H1 (cell line): ENCODE measurements around the gene SLX4IP. TPM values are rescaled to one million over a fixed set of nuclear protein-coding genes. Genes with fewer than 3 reads are reported as not detected.

Experiments used
- CTCF ChIA-PET: fragments of 300-600 bp; sonication (Branson Sonifier 250); formaldehyde crosslinking; loops from one replicate; lab custom pipeline; 2021; ENCODE audit not compliant: partially characterized antibody; lab: Charles Lee
- POLR2A ChIA-PET: fragments of 300-600 bp; sonication (Branson Sonifier 250); formaldehyde crosslinking; loops from one replicate; lab custom pipeline; 2021; ENCODE audit warnings: inconsistent platforms; ENCODE audit not compliant: partially characterized antibody; lab: Charles Lee
- DNase-seq, 2 experiments: peaks; one replicate each; pipeline versions ENCODE4 v3.0.0 to v3.0.0-alpha.2; 2010 to 2022; ENCODE audit warnings: low spot score in 2 of 2, low read depth in 1 of 2, mixed read lengths in 1 of 2
- FAIRE-seq: peaks from 2 replicates; lab custom pipeline; 2011; peaks lifted over from hg19 to GRCh38; lab: Jason Lieb, UNC
- H2AFZ ChIP-seq: 2 replicates; pipeline ENCODE4 v1.8.1; 2012; ENCODE audit warnings: low read length, inconsistent platforms
- H2AK5ac ChIP-seq: 2 replicates; pipeline ENCODE4 v1.6.1; 2013; ENCODE audit warnings: low read depth, low read length
- H2BK120ac ChIP-seq: replicated peaks from 2 replicates; pipeline ENCODE3; 2013; ENCODE audit warnings: low read depth, low read length, inconsistent platforms
- H2BK12ac ChIP-seq: 2 replicates; pipeline ENCODE4 v1.6.1; 2013; ENCODE audit warnings: low read depth, low read length
- H2BK15ac ChIP-seq: 2 replicates; pipeline ENCODE4 v1.6.1; 2013; ENCODE audit warnings: low read length
- H2BK20ac ChIP-seq: 2 replicates; pipeline ENCODE4 v1.6.1; 2013; ENCODE audit warnings: low read length
- H2BK5ac ChIP-seq: 2 replicates; pipeline ENCODE4 v1.6.1; 2013; ENCODE audit warnings: low read depth, low read length
- H3K14ac ChIP-seq: 2 replicates; pipeline ENCODE4 v1.6.1; 2013; ENCODE audit warnings: inconsistent platforms; ENCODE audit not compliant: insufficient read length
- H3K18ac ChIP-seq: 2 replicates; pipeline ENCODE4 v1.6.1; 2013; ENCODE audit warnings: low read length; ENCODE audit errors: extremely low read depth
- H3K23ac ChIP-seq: 2 replicates; pipeline ENCODE4 v1.6.1; 2013; ENCODE audit warnings: inconsistent platforms; ENCODE audit not compliant: insufficient read length
- H3K23me2 ChIP-seq: 2 replicates; pipeline ENCODE4 v1.6.1; 2013; ENCODE audit warnings: low read depth, low read length
- H3K27ac ChIP-seq: 2 replicates; pipeline ENCODE4 v1.6.1; 2011; ENCODE audit warnings: low read depth, low read length, inconsistent platforms
- H3K27me3 ChIP-seq, 4 experiments: replicated peaks in 1 of 4; 1 replicate in 1 of 4; 2 replicates in 3 of 4; pipeline versions ENCODE4 v1.6.1 to v1.8.1; 2011 to 2013; ENCODE audit warnings: low read length in 3 of 4, mild to moderate bottlenecking in 3 of 4, inconsistent platforms in 2 of 4, mixed read lengths in 2 of 4, moderate library complexity in 1 of 4; ENCODE audit not compliant: control insufficient read depth in 3 of 4, insufficient read depth in 3 of 4; ENCODE audit errors: extremely low read depth in 1 of 4
- H3K36me3 ChIP-seq, 4 experiments: 2 replicates each; pipeline versions ENCODE4 v1.6.1 to v1.8.1; 2011 to 2013; ENCODE audit warnings: mild to moderate bottlenecking in 4 of 4, low read length in 3 of 4, moderate library complexity in 2 of 4, control low read depth in 1 of 4, inconsistent platforms in 1 of 4; ENCODE audit not compliant: insufficient read depth in 4 of 4, control insufficient read depth in 2 of 4
- H3K4ac ChIP-seq: replicated peaks from 2 replicates; pipeline ENCODE3; 2013; ENCODE audit warnings: low read length, low read depth, mixed read lengths, inconsistent platforms; ENCODE audit not compliant: insufficient read length
- H3K4me1 ChIP-seq, 4 experiments: replicated peaks in 1 of 4; 1 replicate in 1 of 4; 2 replicates in 3 of 4; pipeline versions ENCODE4 v1.6.1 to v1.8.1; 2011 to 2013; ENCODE audit warnings: low read length in 3 of 4, inconsistent platforms in 2 of 4, mixed read lengths in 1 of 4; ENCODE audit not compliant: insufficient read depth in 4 of 4, control insufficient read depth in 3 of 4
- H3K4me2 ChIP-seq, 2 experiments: 2 replicates each; pipeline versions ENCODE4 v1.6.1 to v1.8.1; 2011 to 2013; ENCODE audit warnings: low read depth in 2 of 2, low read length in 2 of 2, control low read depth in 1 of 2, inconsistent platforms in 1 of 2, mild to moderate bottlenecking in 1 of 2; ENCODE audit not compliant: insufficient read depth in 1 of 2
- H3K4me3 ChIP-seq, 4 experiments: fragments of 200-600, 300-600 bp in 1 of 4; sonication (generic), shearing (Covaris generic), sonication (Bioruptor Twin) in 1 of 4; 2 replicates each; pipeline versions ENCODE4 v1.5.1 to v1.8.1; 2011 to 2016; ENCODE audit warnings: low read length in 4 of 4, low read depth in 3 of 4, control low read depth in 2 of 4, inconsistent platforms in 2 of 4, mild to moderate bottlenecking in 2 of 4, mixed read lengths in 1 of 4, moderate library complexity in 1 of 4; ENCODE audit not compliant: insufficient read depth in 2 of 4; ENCODE audit errors: extremely low read depth in 1 of 4
- H3K56ac ChIP-seq: replicated peaks from 2 replicates; pipeline ENCODE3; 2013; ENCODE audit warnings: low read depth, mild to moderate bottlenecking, mixed read lengths, low read length, inconsistent platforms; ENCODE audit not compliant: insufficient read length
- H3K79me1 ChIP-seq: 2 replicates; pipeline ENCODE4 v1.6.1; 2013; ENCODE audit warnings: low read depth, low read length, control low read depth
- H3K79me2 ChIP-seq, 2 experiments: 2 replicates each; pipeline versions ENCODE4 v1.6.1 to v1.8.1; 2012 to 2013; ENCODE audit warnings: low read length in 2 of 2, mild to moderate bottlenecking in 2 of 2, inconsistent platforms in 1 of 2; ENCODE audit not compliant: insufficient read depth in 2 of 2, control insufficient read depth in 1 of 2
- H3K9ac ChIP-seq, 4 experiments: replicated peaks in 1 of 4; 1 replicate in 1 of 4; 2 replicates in 3 of 4; pipeline versions ENCODE4 v1.6.1 to v1.8.1; 2011 to 2013; ENCODE audit warnings: low read depth in 3 of 4, low read length in 3 of 4, control low read depth in 2 of 4, mild to moderate bottlenecking in 2 of 4, moderate library complexity in 2 of 4, inconsistent platforms in 1 of 4; ENCODE audit errors: extremely low read depth in 1 of 4
- H3K9me3 ChIP-seq, 2 experiments: 2 replicates each; pipeline versions ENCODE4 v1.6.1 to v1.8.1; 2012 to 2013; ENCODE audit warnings: mild to moderate bottlenecking in 2 of 2, moderate library complexity in 2 of 2, control low read depth in 1 of 2, inconsistent platforms in 1 of 2, low read depth in 1 of 2, low read length in 1 of 2, mixed read lengths in 1 of 2; ENCODE audit not compliant: insufficient read depth in 2 of 2
- H4K20me1 ChIP-seq, 2 experiments: replicated peaks in 1 of 2; 2 replicates each; pipeline versions ENCODE3 to v1.8.1; 2011 to 2013; ENCODE audit warnings: inconsistent platforms in 2 of 2, low read length in 2 of 2, mild to moderate bottlenecking in 1 of 2; ENCODE audit not compliant: insufficient read depth in 2 of 2, control insufficient read depth in 1 of 2
- H4K5ac ChIP-seq: 2 replicates; pipeline ENCODE4 v1.6.1; 2013; ENCODE audit warnings: low read length, low read depth, mixed read lengths, inconsistent platforms; ENCODE audit not compliant: insufficient read length
- H4K8ac ChIP-seq: 2 replicates; pipeline ENCODE4 v1.8.0; 2013; ENCODE audit warnings: mild to moderate bottlenecking, moderate library complexity, low read length, inconsistent platforms; ENCODE audit not compliant: insufficient read depth; ENCODE audit errors: extremely low read depth
- H4K91ac ChIP-seq: replicated peaks from 2 replicates; pipeline ENCODE3; 2013; ENCODE audit warnings: low read length, mixed read lengths, inconsistent platforms; ENCODE audit not compliant: insufficient read length
- JUN ChIP-seq: IDR thresholded peaks from 2 replicates; pipeline ENCODE4 v1.6.1; 2011; ENCODE audit warnings: low read depth, mild to moderate bottlenecking, improper control_type of control experiment, low read length
- SRF ChIP-seq: IDR thresholded peaks from 2 replicates; pipeline ENCODE4 v1.6.1; 2011; ENCODE audit warnings: mild to moderate bottlenecking, low read depth, low read length, moderate library complexity
- USF2 ChIP-seq: IDR thresholded peaks from 2 replicates; pipeline ENCODE4 v1.6.1; 2011; ENCODE audit warnings: low read length, improper control_type of control experiment
- YY1 ChIP-seq: IDR thresholded peaks from 2 replicates; pipeline ENCODE4 v1.6.1; 2011; ENCODE audit warnings: low read depth, mild to moderate bottlenecking, low read length
- polyA plus RNA-seq, 7 experiments: library from polyadenylated mRNA; depleted of rRNA in 3 of 7; stranded (reverse) in 5 of 7; unstranded in 2 of 7; fragments of >200 nt in 5 of 7; fragments of 200-250 nt in 2 of 7; gene quantifications; 1 replicate in 5 of 7; 2 replicates in 1 of 7; 4 replicates in 1 of 7; pipeline versions ENCODE4 v1.2.1 to v1.2.3, GENCODE V29; 2011 to 2013; ENCODE audit warnings: missing spikeins in 2 of 7, mixed read lengths in 2 of 7
- total RNA-seq: library from RNA; stranded (reverse); fragmentation: NEBNext Ultra II Directional; extraction: Animal tissue kit (Norgen Biotek cat#: 25700); gene quantifications from 2 replicates; pipeline ENCODE4 v1.2.1, GENCODE V29; 2021

SLX4IP gene
- total and polyA plus RNA-seq, 2 of the 8 experiments (the other 6 are each of a cell fraction or from before 2014, with no cell fraction given): 2.4 to 8.7 TPM

- Histone ChIP-seq H3K79me2 (peaks cover 0 to 10% of the 10 kb centered on the region in 2 experiments; a peak in 1 of 4 replicates), H3K9me3 (no peaks in the 10 kb centered on the region), H3K14ac (no peak overlapping the region), H2BK12ac (no peak overlapping the region), H4K8ac (no peak overlapping the region), H3K9ac (no peak overlapping the region), H2BK5ac (no peak overlapping the region), H3K4me3 (no peak overlapping the region), H2AK5ac (no peak overlapping the region), H3K18ac (no peak overlapping the region), H3K27me3 (no peaks in the 10 kb centered on the region), H2AFZ (no peak overlapping the region), H3K36me3 (no peaks in the 10 kb centered on the region), H4K91ac (no peak overlapping the region), H3K4ac (no peak overlapping the region), H3K23me2 (no peaks in the 10 kb centered on the region), H3K79me1 (peaks cover 2% of the 10 kb centered on the region; the same call in 1 of the 2 replicates), H3K56ac (no peak overlapping the region), H3K27ac (no peak overlapping the region), H3K4me2 (no peak overlapping the region), H4K5ac (no peak overlapping the region), H3K23ac (no peak overlapping the region), H4K20me1 (no peaks in the 10 kb centered on the region), H2BK20ac (no peak overlapping the region), H2BK15ac (no peak overlapping the region), H3K4me1 (peaks cover 5 to 12% (median 8%) of the 10 kb centered on the region in 4 experiments), H2BK120ac (no peak overlapping the region)
- FAIRE-seq (no peak), DNase-seq (no peak)
- ChIA-PET POLR2A (interaction anchor here (0.6 kb wide), 1 partner anchor 263 kb away, joined by 3 read pairs; no protein-coding TSS in a partner anchor), CTCF (interaction anchor here (2.6 kb wide), 1 partner anchor 16 kb away, joined by 10 read pairs; no protein-coding TSS in a partner anchor)
- no peak for TF ChIP-seq JUN
- TF ChIP-seq USF2: no peak
- no peak for TF ChIP-seq YY1
- TF ChIP-seq SRF: no peak
Measured at GRCh38 chr20:10520528-10520927, 85.4 kb downstream of the SLX4IP start.
